ENCODE data around the gene LAPTM4A.

LAPTM4A gene

GRCh38 chr2:20051532-20052228 lies at the start of gene LAPTM4A:
LAPTM4A (minus strand) TSS chr2:20051628; CDS start chr2:20051520, 108 bp downstream.
- no peak for TF ChIP-seq CTCF (conservative IDR thresholded peaks at IDR 0.05; ENCODE audit: low read depth)
- peak within 1 kb of the TSS; percentile 97 for H3K27ac ChIP-seq
- peak; percentile 100 for DNase-seq (ENCODE audit: low spot score)
- ChIA-PET CTCF (interaction anchor here (0.6 to 0.8 kb wide), 2 partner anchors 9 to 14 kb away, joined by 3 to 4 read pairs; no protein-coding TSS in a partner anchor), POLR2A (ENCODE audit: low non-redundant PET) (interaction anchor here (0.5 to 1.9 kb wide), 5 partner anchors 14 to 153 kb away, joined by 3 to 7 read pairs (median 4); no protein-coding TSS in a partner anchor)

GRCh38 chr2:20100711-20101110 lies 49.3 kb upstream of the LAPTM4A start:
- no peak for DNase-seq (ENCODE audit: low spot score)
- no peak for TF ChIP-seq CTCF (conservative IDR thresholded peaks at IDR 0.05; ENCODE audit: low read depth)
- H3K27ac ChIP-seq: no peak overlapping the region
- ChIA-PET POLR2A (ENCODE audit: low non-redundant PET) (no interaction called here), CTCF (interaction anchor here (1.0 kb wide), 1 partner anchor 73 kb away, joined by 3 read pairs; no protein-coding TSS in a partner anchor)

GRCh38 chr2:20099780-20100179 lies 48.4 kb upstream of the LAPTM4A start:
- no peak for TF ChIP-seq CTCF (conservative IDR thresholded peaks at IDR 0.05; ENCODE audit: low read depth)
- ChIA-PET CTCF (no interaction called here), POLR2A (ENCODE audit: low non-redundant PET) (no interaction called here)
- no peak overlapping the region for H3K27ac ChIP-seq
- no peak for DNase-seq (ENCODE audit: low spot score)

- DNase-seq (ENCODE audit: low spot score): peak; percentile 66
- TF ChIP-seq CTCF (conservative IDR thresholded peaks at IDR 0.05; ENCODE audit: low read depth): peak; percentile 94
- ChIA-PET CTCF (interaction anchor here (0.6 to 1.5 kb wide), 5 partner anchors 49 to 142 kb away, joined by 3 to 4 read pairs (median 3); no protein-coding TSS in a partner anchor), POLR2A (ENCODE audit: low non-redundant PET) (no interaction called here)
- H3K27ac ChIP-seq: peak overlapping the region; percentile 42
Observed at GRCh38 chr2:20097889-20098714, 46.7 kb upstream of the LAPTM4A start.

- ChIA-PET CTCF (interaction anchor here (0.7 to 1.4 kb wide), 4 partner anchors 11 to 140 kb away, joined by 3 to 8 read pairs (median 5); no protein-coding TSS in a partner anchor), POLR2A (ENCODE audit: low non-redundant PET) (no interaction called here)
- H3K27ac ChIP-seq: no peak overlapping the region
- no peak for TF ChIP-seq CTCF (conservative IDR thresholded peaks at IDR 0.05; ENCODE audit: low read depth)
- no peak for DNase-seq (ENCODE audit: low spot score)
Observed at GRCh38 chr2:20095469-20095868, 44.0 kb upstream of the LAPTM4A start.

- no peak for DNase-seq (ENCODE audit: low spot score)
- POLR2A ChIA-PET (ENCODE audit: low non-redundant PET): no interaction called here
- CTCF ChIA-PET: interaction anchor here (0.6 to 1.4 kb wide), 6 partner anchors 11 to 504 kb away, joined by 3 to 8 read pairs (median 4); no protein-coding TSS in a partner anchor
- TF ChIP-seq CTCF (conservative IDR thresholded peaks at IDR 0.05; ENCODE audit: low read depth): no peak
- H3K27ac ChIP-seq: no peak overlapping the region
Observed at GRCh38 chr2:20094955-20095354, 43.5 kb upstream of the LAPTM4A start.

All from RWPE1 (cell line).